ENCODE results near the gene PLCG2.

The PLCG2 gene

DNA sequence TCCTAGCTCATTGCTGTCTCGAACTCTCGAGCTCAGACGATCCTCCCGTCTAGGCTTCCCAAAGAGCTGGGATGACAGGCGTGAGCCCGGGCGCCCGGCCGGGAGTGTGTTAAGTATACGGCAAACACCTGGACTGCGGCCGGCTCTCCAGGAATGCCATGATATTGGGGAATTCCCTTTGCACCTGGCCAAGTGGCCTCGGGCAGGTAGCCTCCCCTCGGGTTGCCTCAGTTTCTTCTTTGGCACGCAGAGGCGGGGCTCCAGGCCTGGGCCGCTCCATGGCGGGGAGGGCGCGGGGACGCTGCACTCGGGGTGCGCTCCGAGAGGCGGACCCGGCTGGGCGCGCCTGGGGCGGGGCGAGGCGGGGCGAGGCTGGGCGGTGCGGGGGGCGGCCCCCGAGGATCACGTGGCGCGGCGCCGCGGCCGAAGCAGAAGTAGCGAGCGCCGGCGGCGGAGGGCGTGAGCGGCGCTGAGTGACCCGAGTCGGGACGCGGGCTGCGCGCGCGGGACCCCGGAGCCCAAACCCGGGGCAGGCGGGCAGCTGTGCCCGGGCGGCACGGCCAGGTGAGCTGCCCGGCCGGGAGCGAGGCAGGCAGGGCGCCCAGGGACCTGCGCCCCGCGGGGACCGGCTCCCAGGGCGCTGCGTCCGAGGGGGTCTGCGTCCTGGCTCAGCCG lies at the start of gene PLCG2:
Gene PLCG2, plus strand, starts transcription at position 431 of the 675 bp plus-strand sequence. CDS start 6,699 bp downstream, outside the sequence.
- no peaks in the 10 kb centered on the region for H4K20me1 ChIP-seq (ENCODE audit: insufficient read depth, low read length)
- no peak for TF ChIP-seq EZH2 (IDR thresholded peaks at IDR 0.05; ENCODE audit: borderline replicate concordance, low read depth, low read length, severe bottlenecking)
- TF ChIP-seq, protein P1, sequence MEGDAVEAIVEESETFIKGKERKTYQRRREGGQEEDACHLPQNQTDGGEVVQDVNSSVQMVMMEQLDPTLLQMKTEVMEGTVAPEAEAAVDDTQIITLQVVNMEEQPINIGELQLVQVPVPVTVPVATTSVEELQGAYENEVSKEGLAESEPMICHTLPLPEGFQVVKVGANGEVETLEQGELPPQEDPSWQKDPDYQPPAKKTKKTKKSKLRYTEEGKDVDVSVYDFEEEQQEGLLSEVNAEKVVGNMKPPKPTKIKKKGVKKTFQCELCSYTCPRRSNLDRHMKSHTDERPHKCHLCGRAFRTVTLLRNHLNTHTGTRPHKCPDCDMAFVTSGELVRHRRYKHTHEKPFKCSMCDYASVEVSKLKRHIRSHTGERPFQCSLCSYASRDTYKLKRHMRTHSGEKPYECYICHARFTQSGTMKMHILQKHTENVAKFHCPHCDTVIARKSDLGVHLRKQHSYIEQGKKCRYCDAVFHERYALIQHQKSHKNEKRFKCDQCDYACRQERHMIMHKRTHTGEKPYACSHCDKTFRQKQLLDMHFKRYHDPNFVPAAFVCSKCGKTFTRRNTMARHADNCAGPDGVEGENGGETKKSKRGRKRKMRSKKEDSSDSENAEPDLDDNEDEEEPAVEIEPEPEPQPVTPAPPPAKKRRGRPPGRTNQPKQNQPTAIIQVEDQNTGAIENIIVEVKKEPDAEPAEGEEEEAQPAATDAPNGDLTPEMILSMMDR (IDR thresholded peaks at IDR 0.05; ENCODE audit: borderline replicate concordance, extremely low read depth, low read length, poor library complexity, severe bottlenecking): no peak
- no peaks in the 10 kb centered on the region for H3K79me2 ChIP-seq (ENCODE audit: insufficient read depth, low read length)
- H3K4me1 ChIP-seq (ENCODE audit: insufficient read depth, low read length): no peaks in the 10 kb centered on the region
- H3K9me3 ChIP-seq (ENCODE audit: insufficient read depth, low read length, severe bottlenecking): no peaks in the 10 kb centered on the region
- no peak within 1 kb of the TSS for H3K4me3 ChIP-seq (ENCODE audit: low read depth in 1 of 2, low read length in 2 of 2)
- no peaks in the 10 kb centered on the region for H3K36me3 ChIP-seq (ENCODE audit: insufficient read depth, low read length)
- ATAC-seq (ENCODE audit: insufficient read depth, low read depth) (no peak), DNase-seq (no peak)
- no peak within 1 kb of the TSS for H3K27ac ChIP-seq (ENCODE audit: low read length)
- H2AFZ ChIP-seq (ENCODE audit: low read depth, low read length): no peak within 1 kb of the TSS
- peaks cover 10% of the 10 kb centered on the region for H3K27me3 ChIP-seq (ENCODE audit: insufficient read depth, low read length, poor library complexity)
- no peak within 1 kb of the TSS for H3K9ac ChIP-seq (ENCODE audit: low read depth, low read length)
- no peak within 1 kb of the TSS for H3K4me2 ChIP-seq (ENCODE audit: insufficient read depth, low read length)

GRCh38 chr16:81729451-81729850 lies 49.6 kb upstream of the PLCG2 start:
- TF ChIP-seq, protein P1 (IDR thresholded peaks at IDR 0.05; ENCODE audit: borderline replicate concordance, extremely low read depth, low read length, poor library complexity, severe bottlenecking): peak; percentile 62
- TF ChIP-seq EZH2 (IDR thresholded peaks at IDR 0.05; ENCODE audit: borderline replicate concordance, low read depth, low read length, severe bottlenecking): no peak
- Histone ChIP-seq H3K27ac (ENCODE audit: low read length) (no peak overlapping the region), H3K4me3 (ENCODE audit: low read depth in 1 of 2, low read length in 2 of 2) (no peak overlapping the region), H3K9ac (ENCODE audit: low read depth, low read length) (no peak overlapping the region), H3K79me2 (ENCODE audit: insufficient read depth, low read length) (no peaks in the 10 kb centered on the region), H4K20me1 (ENCODE audit: insufficient read depth, low read length) (no peaks in the 10 kb centered on the region), H3K27me3 (ENCODE audit: insufficient read depth, low read length, poor library complexity) (no peaks in the 10 kb centered on the region), H3K4me1 (ENCODE audit: insufficient read depth, low read length) (peaks cover 7% of the 10 kb centered on the region), H3K36me3 (ENCODE audit: insufficient read depth, low read length) (no peaks in the 10 kb centered on the region), H3K4me2 (ENCODE audit: insufficient read depth, low read length) (no peak overlapping the region), H2AFZ (ENCODE audit: low read depth, low read length) (no peak overlapping the region), H3K9me3 (ENCODE audit: insufficient read depth, low read length, severe bottlenecking) (no peaks in the 10 kb centered on the region)
- ATAC-seq (ENCODE audit: insufficient read depth, low read depth) (peak; percentile 68), DNase-seq (peak; percentile 43)

DNA sequence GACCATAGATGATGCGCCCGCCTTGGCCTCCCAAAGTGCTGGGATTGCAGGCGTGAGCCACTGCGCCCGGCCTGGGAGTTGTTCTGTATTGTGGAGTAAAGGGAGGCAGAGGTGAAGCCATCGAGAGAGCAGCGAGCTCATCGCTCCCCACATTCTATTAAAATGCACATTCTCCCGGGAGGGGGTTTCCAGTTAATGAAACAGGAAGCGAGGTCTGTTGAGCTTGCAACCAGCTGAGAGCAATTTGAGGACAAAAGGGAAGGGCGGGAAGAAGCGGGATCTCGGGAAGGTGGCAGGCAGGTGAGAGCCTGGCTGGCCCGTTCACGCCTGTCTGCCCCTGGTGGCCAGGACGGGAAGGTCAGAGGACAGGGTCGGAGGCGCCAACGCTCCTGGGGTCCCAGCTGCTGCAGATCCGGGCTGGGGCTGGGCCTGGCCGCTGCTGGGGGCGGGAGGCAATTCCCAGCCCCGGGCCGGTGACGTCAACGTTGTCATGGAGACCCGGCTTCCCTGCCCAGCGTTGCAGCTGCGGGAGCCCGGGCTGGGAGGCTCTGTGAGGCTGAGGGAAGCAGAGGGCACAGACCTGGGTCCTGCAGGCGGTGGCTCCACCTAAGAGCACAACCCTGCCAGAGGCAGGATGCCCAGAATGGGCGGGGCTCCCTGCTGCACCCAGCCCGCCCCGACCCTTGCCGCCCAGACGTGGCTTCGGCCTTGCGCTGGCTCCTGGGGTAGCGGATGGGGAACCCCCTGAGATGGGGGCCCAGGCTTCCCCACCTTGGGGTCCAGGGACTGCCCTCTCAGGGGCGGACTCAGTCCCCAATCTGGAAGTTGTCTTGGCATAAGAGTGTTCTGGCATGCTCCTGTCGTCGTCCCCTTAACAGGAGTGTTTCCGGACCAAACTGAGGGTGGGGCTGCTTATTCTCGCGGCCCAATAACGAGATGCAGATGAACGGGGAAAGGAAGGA lies 48.7 kb upstream of the PLCG2 start:
- peak overlapping the region; percentile 43; the same call in 1 of the 2 replicates for H3K4me2 ChIP-seq (ENCODE audit: insufficient read depth, low read length)
- DNase-seq: peak; percentile 55
- H4K20me1 ChIP-seq (ENCODE audit: insufficient read depth, low read length): no peaks in the 10 kb centered on the region
- H3K79me2 ChIP-seq (ENCODE audit: insufficient read depth, low read length): no peaks in the 10 kb centered on the region
- H3K4me3 ChIP-seq (ENCODE audit: low read depth in 1 of 2, low read length in 2 of 2): no peak overlapping the region
- H2AFZ ChIP-seq (ENCODE audit: low read depth, low read length): no peak overlapping the region
- peak; percentile 74 for ATAC-seq (ENCODE audit: insufficient read depth, low read depth)
- no peaks in the 10 kb centered on the region for H3K36me3 ChIP-seq (ENCODE audit: insufficient read depth, low read length)
- no peak overlapping the region for H3K27ac ChIP-seq (ENCODE audit: low read length)
- H3K9me3 ChIP-seq (ENCODE audit: insufficient read depth, low read length, severe bottlenecking): no peaks in the 10 kb centered on the region
- TF ChIP-seq, protein P1 (IDR thresholded peaks at IDR 0.05; ENCODE audit: borderline replicate concordance, extremely low read depth, low read length, poor library complexity, severe bottlenecking): peak; percentile 62
- no peak for TF ChIP-seq EZH2 (IDR thresholded peaks at IDR 0.05; ENCODE audit: borderline replicate concordance, low read depth, low read length, severe bottlenecking)
- H3K27me3 ChIP-seq (ENCODE audit: insufficient read depth, low read length, poor library complexity): no peaks in the 10 kb centered on the region
- H3K9ac ChIP-seq (ENCODE audit: low read depth, low read length): no peak overlapping the region
- H3K4me1 ChIP-seq (ENCODE audit: insufficient read depth, low read length): peaks cover 7% of the 10 kb centered on the region

Measured in DND-41 (cell line).